Osteocyte (in vitro differentiated cells): ENCODE results near the gene PTPRG. TPM values are rescaled to one million over a fixed set of nuclear protein-coding genes. Genes with fewer than 3 reads are reported as not detected.

ENCODE experiments used
- DNase-seq: peaks from one replicate; pipeline ENCODE4 v3.0.0; 2021; ENCODE audit warnings: mixed read lengths; ENCODE audit not compliant: unreplicated experiment; ENCODE audit errors: extremely low spot score
- H3K27ac Mint-ChIP-seq: one replicate; pipeline ENCODE4 v1.8.0; 2021; ENCODE audit warnings: mild to moderate bottlenecking, mixed read lengths; ENCODE audit not compliant: unreplicated experiment
- H3K27me3 Mint-ChIP-seq: one replicate; pipeline ENCODE4 v1.8.0; 2021; ENCODE audit warnings: mixed read lengths; ENCODE audit not compliant: unreplicated experiment
- H3K36me3 Mint-ChIP-seq: one replicate; pipeline ENCODE4 v1.8.0; 2021; ENCODE audit warnings: mixed read lengths; ENCODE audit not compliant: unreplicated experiment
- H3K4me1 Mint-ChIP-seq: one replicate; pipeline ENCODE4 v1.8.0; 2021; ENCODE audit warnings: mixed read lengths; ENCODE audit not compliant: unreplicated experiment
- H3K4me3 Mint-ChIP-seq: one replicate; pipeline ENCODE4 v1.8.0; 2021; ENCODE audit warnings: mild to moderate bottlenecking, moderate library complexity, mixed read lengths; ENCODE audit not compliant: unreplicated experiment
- H3K9me3 Mint-ChIP-seq: one replicate; pipeline ENCODE4 v1.8.0; 2021; ENCODE audit warnings: mixed read lengths; ENCODE audit not compliant: unreplicated experiment
- CTCF ChIP-seq: fragments of 200-600 bp; sonication (generic); IDR thresholded peaks from 2 replicates; pipeline ENCODE4 v1.5.0; 2021; ENCODE audit warnings: antibody characterized with exemption, mild to moderate bottlenecking, moderate library complexity
- total RNA-seq: library from RNA; stranded (reverse); gene quantifications from 2 replicates; pipeline ENCODE4 v1.2.1, GENCODE V29; 2021

PTPRG gene
- total RNA-seq, 1 donor from 2014 or later: 48.1 TPM

DNA sequence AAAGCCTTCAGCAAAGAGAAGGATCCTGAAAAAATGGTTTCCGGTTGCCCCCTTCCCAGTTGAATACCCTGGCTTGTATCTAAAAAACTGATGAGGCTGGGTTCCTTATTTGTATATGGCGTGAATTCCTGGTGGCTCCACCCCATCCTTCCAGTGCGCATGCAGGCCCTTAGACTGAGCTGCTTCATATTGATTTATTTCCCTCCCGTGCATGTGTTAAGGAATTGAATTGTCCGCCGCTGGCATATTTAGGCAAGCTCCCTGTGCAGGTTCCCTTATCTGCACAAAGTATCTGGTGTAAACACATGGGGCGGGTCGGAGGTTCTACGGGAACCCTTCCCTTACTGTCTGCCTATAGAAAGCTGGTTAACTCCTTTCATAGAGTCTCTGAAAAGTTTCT, 449.6 kb downstream of the PTPRG start:
- Mint-ChIP-seq H3K4me1 (peaks cover 12% of the 10 kb centered on the region), H3K27me3 (no peaks in the 10 kb centered on the region), H3K27ac (no peak overlapping the region), H3K36me3 (peaks cover 6% of the 10 kb centered on the region), H3K9me3 (no peaks in the 10 kb centered on the region), H3K4me3 (no peak overlapping the region)
- no peak for DNase-seq
- TF ChIP-seq CTCF: no peak

DNA sequence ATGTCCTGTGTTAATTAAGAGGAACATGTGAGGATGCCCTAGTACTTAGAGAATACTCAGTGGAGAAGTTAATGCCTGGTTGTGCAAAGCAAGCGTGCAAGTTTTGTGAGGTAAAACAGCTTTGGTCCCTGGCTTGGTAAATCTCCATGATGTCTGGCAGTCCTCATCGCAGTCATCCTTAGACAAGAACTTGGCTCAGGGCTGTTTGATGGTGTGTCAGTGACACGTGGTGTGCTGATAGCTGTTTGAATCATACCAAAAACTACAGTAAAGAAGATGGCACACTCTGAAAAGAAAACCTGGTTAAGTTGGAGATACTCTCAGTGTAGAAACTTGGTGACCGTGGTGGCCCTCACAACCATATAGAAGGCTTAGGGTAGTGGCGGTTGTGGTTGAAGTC, 450.3 kb downstream of the PTPRG start:
- H3K9me3 Mint-ChIP-seq: no peaks in the 10 kb centered on the region

GRCh38 chr3:62013951-62014350, 452.6 kb downstream of the PTPRG start:
- H3K27ac Mint-ChIP-seq: no peak overlapping the region
- no peak overlapping the region for H3K4me3 Mint-ChIP-seq
- H3K27me3 Mint-ChIP-seq: no peaks in the 10 kb centered on the region
- TF ChIP-seq CTCF: no peak
- H3K9me3 Mint-ChIP-seq: peaks cover 7% of the 10 kb centered on the region
- H3K4me1 Mint-ChIP-seq: no peaks in the 10 kb centered on the region
- peaks cover 6% of the 10 kb centered on the region for H3K36me3 Mint-ChIP-seq
- DNase-seq: no peak

More for the DNA sequence above, 450.3 kb downstream of the PTPRG start:
- TF ChIP-seq CTCF: no peak
- no peak overlapping the region for H3K27ac Mint-ChIP-seq
- no peak for DNase-seq
- H3K4me3 Mint-ChIP-seq: no peak overlapping the region
- H3K4me1 Mint-ChIP-seq: peaks cover 11% of the 10 kb centered on the region
- H3K36me3 Mint-ChIP-seq: peaks cover 6% of the 10 kb centered on the region
- no peaks in the 10 kb centered on the region for H3K27me3 Mint-ChIP-seq

DNA sequence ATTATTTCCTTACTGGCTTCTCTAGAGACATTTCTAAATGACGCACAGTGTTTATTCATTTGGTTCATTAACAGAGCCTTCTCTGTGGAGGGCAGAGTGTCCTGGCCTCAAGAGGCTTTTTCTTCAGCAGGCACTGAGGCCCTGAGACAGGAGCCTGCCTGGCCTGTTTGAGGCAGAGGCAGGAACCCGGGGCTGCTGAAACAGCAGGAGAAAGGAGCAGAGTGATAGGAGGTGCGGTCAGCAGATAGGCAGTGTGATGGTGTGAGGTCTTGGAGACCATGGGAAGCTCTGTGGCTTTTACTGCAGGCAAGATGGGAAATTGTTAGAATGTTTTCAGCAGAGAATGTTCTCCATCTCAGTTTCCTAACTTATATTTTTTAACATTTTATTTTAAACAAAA, 453.7 kb downstream of the PTPRG start:
- no peak for DNase-seq
- Mint-ChIP-seq H3K27me3 (no peaks in the 10 kb centered on the region), H3K4me1 (no peaks in the 10 kb centered on the region), H3K36me3 (peaks cover 1% of the 10 kb centered on the region), H3K27ac (no peak overlapping the region), H3K4me3 (no peak overlapping the region), H3K9me3 (peaks cover 7% of the 10 kb centered on the region)
- TF ChIP-seq CTCF: no peak

DNA sequence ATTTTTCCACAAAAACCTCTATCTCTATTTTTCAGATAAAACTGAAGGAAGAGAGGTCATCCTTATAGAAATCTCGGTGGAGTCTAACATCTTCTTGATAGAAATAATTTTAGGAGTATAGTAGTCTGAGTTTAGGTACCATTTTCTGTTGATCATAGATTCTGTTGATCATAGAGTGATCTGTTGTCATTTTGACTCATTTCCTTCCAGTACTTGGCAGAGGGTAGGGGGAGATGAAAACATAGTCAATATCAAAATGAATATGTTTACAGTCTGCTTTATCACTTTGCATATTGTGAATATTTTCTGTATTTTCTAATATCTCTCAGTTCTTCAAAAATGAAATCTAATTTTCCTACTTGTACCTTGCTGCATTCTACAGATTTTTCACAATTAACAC, 458.5 kb downstream of the PTPRG start:
- Mint-ChIP-seq H3K36me3 (no peaks in the 10 kb centered on the region), H3K27ac (no peak overlapping the region), H3K27me3 (no peaks in the 10 kb centered on the region), H3K9me3 (peaks cover 7% of the 10 kb centered on the region), H3K4me3 (no peak overlapping the region), H3K4me1 (no peaks in the 10 kb centered on the region)
- DNase-seq: no peak
- TF ChIP-seq CTCF: no peak
